Sciatic nerve (tissue), 2 donors: ENCODE measurements around the gene HDAC11. TPM values are rescaled to one million over a fixed set of nuclear protein-coding genes. Genes with fewer than 3 reads are reported as not detected.
"Not testable (repeated sequence)": the region's sequence is repeated elsewhere in the genome, so short reads cannot be mapped to it uniquely, and the experiment has no call there.

ENCODE experiments used
- ATAC-seq: fragments of 200-7000 bp; cut with Tn5 transposase; one replicate; pipeline ENCODE4 v1.9.1; 2020; ENCODE audit warnings: mild to moderate bottlenecking, moderate library complexity
- DNase-seq: peaks from one replicate; pipeline ENCODE4 v3.0.0-alpha.2; 2020; ENCODE audit warnings: low spot score
- intact Hi-C: fragments of 100-400 bp; cut with DNase I; formaldehyde crosslinking; loops from one replicate; pipeline ENCODE4 v1.14.2; 2022
- total RNA-seq: library from RNA; stranded (reverse); fragmentation: NEBNext Ultra II Directional; extraction: Animal tissue kit (Norgen Biotek cat#: 25700); gene quantifications from one replicate; pipeline ENCODE4 v1.2.1, GENCODE V29; 2021
- donor health status: DM: no; HTN: no; CAD: no.
- donor health status: DM: no; HTN: no; CAD: no.

Gene HDAC11
- total RNA-seq, 1 donor from 2014 or later, result 38.8 TPM

- DNase-seq, result peak; percentile 36
- intact Hi-C loops, ATAC-seq: not testable (repeated sequence)
Measured at GRCh38 chr3:13485630-13486562, 5.8 kb downstream of the HDAC11 start.

- ATAC-seq (no peak), DNase-seq (no peak)
- intact Hi-C loops, result no loop called here
Measured at GRCh38 chr3:13487403-13487802, 7.3 kb downstream of the HDAC11 start.

- intact Hi-C loops, result no loop called here
- no peak for ATAC-seq
- peak; percentile 51 for DNase-seq
Measured at GRCh38 chr3:13491206-13491974, 11.3 kb downstream of the HDAC11 start.

- intact Hi-C loops, result no loop called here
- ATAC-seq (no peak), DNase-seq (peak; percentile 38)
Measured at GRCh38 chr3:13492048-13492447, 11.9 kb downstream of the HDAC11 start.

GRCh38 chr3:13492976-13493866 lies 13.1 kb downstream of the HDAC11 start:
- ATAC-seq (no peak), DNase-seq (no peak)
- intact Hi-C loops, result no loop called here

- ATAC-seq (no peak), DNase-seq (no peak)
- intact Hi-C loops, result loop anchor here (2.0 kb wide), 1 partner anchor 153 kb away; no protein-coding TSS in a partner anchor
Measured at GRCh38 chr3:13493867-13494441, 13.8 kb downstream of the HDAC11 start.

- ATAC-seq, result peak; percentile 44
- no peak for DNase-seq
- intact Hi-C loops, result loop anchor here (2.0 kb wide), 1 partner anchor 152 kb away; no protein-coding TSS in a partner anchor
Measured at GRCh38 chr3:13494463-13495350, 14.6 kb downstream of the HDAC11 start.

GRCh38 chr3:13495351-13495813 lies 15.3 kb downstream of the HDAC11 start:
- intact Hi-C loops, result loop anchor here (2.0 kb wide), 1 partner anchor 151 kb away; no protein-coding TSS in a partner anchor
- no peak for DNase-seq
- no peak for ATAC-seq

GRCh38 chr3:13495921-13496723 lies 16.0 kb downstream of the HDAC11 start:
- peak; percentile 88 for DNase-seq
- peak; percentile 91 for ATAC-seq
- intact Hi-C loops, result loop anchor here (2.0 kb wide), 1 partner anchor 151 kb away; no protein-coding TSS in a partner anchor

- DNase-seq, result no peak
- intact Hi-C loops, result no loop called here
- ATAC-seq, result peak; percentile 18
Measured at GRCh38 chr3:13496879-13497278, 16.8 kb downstream of the HDAC11 start.

GRCh38 chr3:13497386-13497785 lies 17.3 kb downstream of the HDAC11 start:
- intact Hi-C loops, result no loop called here
- ATAC-seq (no peak), DNase-seq (no peak)

GRCh38 chr3:13498354-13499060 lies 18.4 kb downstream of the HDAC11 start:
- ATAC-seq (no peak), DNase-seq (no peak)
- intact Hi-C loops, result no loop called here

GRCh38 chr3:13499246-13499645 lies 19.1 kb downstream of the HDAC11 start:
- DNase-seq, ATAC-seq, intact Hi-C loops: not testable (repeated sequence)

- DNase-seq (no peak), ATAC-seq (no peak)
- intact Hi-C loops, result no loop called here
Measured at GRCh38 chr3:13500133-13500885, 20.2 kb downstream of the HDAC11 start.

GRCh38 chr3:13501056-13501455 lies 20.9 kb downstream of the HDAC11 start:
- no peak for DNase-seq
- no peak for ATAC-seq
- intact Hi-C loops, result no loop called here
